H1 (cell line): ENCODE results near the gene NR3C1. TPM values are rescaled to one million over a fixed set of nuclear protein-coding genes. Genes with fewer than 3 reads are reported as not detected.

ENCODE experiments used
- CTCF ChIA-PET: fragments of 300-600 bp; sonication (Branson Sonifier 250); formaldehyde crosslinking; loops from one replicate; lab custom pipeline; 2021; ENCODE audit not compliant: partially characterized antibody; lab: Charles Lee
- POLR2A ChIA-PET: fragments of 300-600 bp; sonication (Branson Sonifier 250); formaldehyde crosslinking; loops from one replicate; lab custom pipeline; 2021; ENCODE audit warnings: inconsistent platforms; ENCODE audit not compliant: partially characterized antibody; lab: Charles Lee
- DNase-seq, 2 experiments: peaks; one replicate each; pipeline versions ENCODE4 v3.0.0 to v3.0.0-alpha.2; 2010 to 2022; ENCODE audit warnings: low spot score in 2 of 2, low read depth in 1 of 2, mixed read lengths in 1 of 2
- FAIRE-seq: peaks from 2 replicates; lab custom pipeline; 2011; peaks lifted over from hg19 to GRCh38; lab: Jason Lieb, UNC
- H2AFZ ChIP-seq: 2 replicates; pipeline ENCODE4 v1.8.1; 2012; ENCODE audit warnings: low read length, inconsistent platforms
- H2AK5ac ChIP-seq: 2 replicates; pipeline ENCODE4 v1.6.1; 2013; ENCODE audit warnings: low read depth, low read length
- H2BK120ac ChIP-seq: replicated peaks from 2 replicates; pipeline ENCODE3; 2013; ENCODE audit warnings: low read depth, low read length, inconsistent platforms
- H2BK12ac ChIP-seq: 2 replicates; pipeline ENCODE4 v1.6.1; 2013; ENCODE audit warnings: low read depth, low read length
- H2BK15ac ChIP-seq: 2 replicates; pipeline ENCODE4 v1.6.1; 2013; ENCODE audit warnings: low read length
- H2BK20ac ChIP-seq: 2 replicates; pipeline ENCODE4 v1.6.1; 2013; ENCODE audit warnings: low read length
- H2BK5ac ChIP-seq: 2 replicates; pipeline ENCODE4 v1.6.1; 2013; ENCODE audit warnings: low read depth, low read length
- H3K14ac ChIP-seq: 2 replicates; pipeline ENCODE4 v1.6.1; 2013; ENCODE audit warnings: inconsistent platforms; ENCODE audit not compliant: insufficient read length
- H3K18ac ChIP-seq: 2 replicates; pipeline ENCODE4 v1.6.1; 2013; ENCODE audit warnings: low read length; ENCODE audit errors: extremely low read depth
- H3K23ac ChIP-seq: 2 replicates; pipeline ENCODE4 v1.6.1; 2013; ENCODE audit warnings: inconsistent platforms; ENCODE audit not compliant: insufficient read length
- H3K23me2 ChIP-seq: 2 replicates; pipeline ENCODE4 v1.6.1; 2013; ENCODE audit warnings: low read depth, low read length
- H3K27ac ChIP-seq: 2 replicates; pipeline ENCODE4 v1.6.1; 2011; ENCODE audit warnings: low read depth, low read length, inconsistent platforms
- H3K27me3 ChIP-seq, 4 experiments: replicated peaks in 1 of 4; 1 replicate in 1 of 4; 2 replicates in 3 of 4; pipeline versions ENCODE4 v1.6.1 to v1.8.1; 2011 to 2013; ENCODE audit warnings: low read length in 3 of 4, mild to moderate bottlenecking in 3 of 4, inconsistent platforms in 2 of 4, mixed read lengths in 2 of 4, moderate library complexity in 1 of 4; ENCODE audit not compliant: control insufficient read depth in 3 of 4, insufficient read depth in 3 of 4; ENCODE audit errors: extremely low read depth in 1 of 4
- H3K36me3 ChIP-seq, 4 experiments: 2 replicates each; pipeline versions ENCODE4 v1.6.1 to v1.8.1; 2011 to 2013; ENCODE audit warnings: mild to moderate bottlenecking in 4 of 4, low read length in 3 of 4, moderate library complexity in 2 of 4, control low read depth in 1 of 4, inconsistent platforms in 1 of 4; ENCODE audit not compliant: insufficient read depth in 4 of 4, control insufficient read depth in 2 of 4
- H3K4ac ChIP-seq: replicated peaks from 2 replicates; pipeline ENCODE3; 2013; ENCODE audit warnings: low read length, low read depth, mixed read lengths, inconsistent platforms; ENCODE audit not compliant: insufficient read length
- H3K4me1 ChIP-seq, 4 experiments: replicated peaks in 1 of 4; 1 replicate in 1 of 4; 2 replicates in 3 of 4; pipeline versions ENCODE4 v1.6.1 to v1.8.1; 2011 to 2013; ENCODE audit warnings: low read length in 3 of 4, inconsistent platforms in 2 of 4, mixed read lengths in 1 of 4; ENCODE audit not compliant: insufficient read depth in 4 of 4, control insufficient read depth in 3 of 4
- H3K4me2 ChIP-seq, 2 experiments: 2 replicates each; pipeline versions ENCODE4 v1.6.1 to v1.8.1; 2011 to 2013; ENCODE audit warnings: low read depth in 2 of 2, low read length in 2 of 2, control low read depth in 1 of 2, inconsistent platforms in 1 of 2, mild to moderate bottlenecking in 1 of 2; ENCODE audit not compliant: insufficient read depth in 1 of 2
- H3K4me3 ChIP-seq, 4 experiments: fragments of 200-600, 300-600 bp in 1 of 4; sonication (generic), shearing (Covaris generic), sonication (Bioruptor Twin) in 1 of 4; 2 replicates each; pipeline versions ENCODE4 v1.5.1 to v1.8.1; 2011 to 2016; ENCODE audit warnings: low read length in 4 of 4, low read depth in 3 of 4, control low read depth in 2 of 4, inconsistent platforms in 2 of 4, mild to moderate bottlenecking in 2 of 4, mixed read lengths in 1 of 4, moderate library complexity in 1 of 4; ENCODE audit not compliant: insufficient read depth in 2 of 4; ENCODE audit errors: extremely low read depth in 1 of 4
- H3K56ac ChIP-seq: replicated peaks from 2 replicates; pipeline ENCODE3; 2013; ENCODE audit warnings: low read depth, mild to moderate bottlenecking, mixed read lengths, low read length, inconsistent platforms; ENCODE audit not compliant: insufficient read length
- H3K79me1 ChIP-seq: 2 replicates; pipeline ENCODE4 v1.6.1; 2013; ENCODE audit warnings: low read depth, low read length, control low read depth
- H3K79me2 ChIP-seq, 2 experiments: 2 replicates each; pipeline versions ENCODE4 v1.6.1 to v1.8.1; 2012 to 2013; ENCODE audit warnings: low read length in 2 of 2, mild to moderate bottlenecking in 2 of 2, inconsistent platforms in 1 of 2; ENCODE audit not compliant: insufficient read depth in 2 of 2, control insufficient read depth in 1 of 2
- H3K9ac ChIP-seq, 4 experiments: replicated peaks in 1 of 4; 1 replicate in 1 of 4; 2 replicates in 3 of 4; pipeline versions ENCODE4 v1.6.1 to v1.8.1; 2011 to 2013; ENCODE audit warnings: low read depth in 3 of 4, low read length in 3 of 4, control low read depth in 2 of 4, mild to moderate bottlenecking in 2 of 4, moderate library complexity in 2 of 4, inconsistent platforms in 1 of 4; ENCODE audit errors: extremely low read depth in 1 of 4
- H3K9me3 ChIP-seq, 2 experiments: 2 replicates each; pipeline versions ENCODE4 v1.6.1 to v1.8.1; 2012 to 2013; ENCODE audit warnings: mild to moderate bottlenecking in 2 of 2, moderate library complexity in 2 of 2, control low read depth in 1 of 2, inconsistent platforms in 1 of 2, low read depth in 1 of 2, low read length in 1 of 2, mixed read lengths in 1 of 2; ENCODE audit not compliant: insufficient read depth in 2 of 2
- H4K20me1 ChIP-seq, 2 experiments: replicated peaks in 1 of 2; 2 replicates each; pipeline versions ENCODE3 to v1.8.1; 2011 to 2013; ENCODE audit warnings: inconsistent platforms in 2 of 2, low read length in 2 of 2, mild to moderate bottlenecking in 1 of 2; ENCODE audit not compliant: insufficient read depth in 2 of 2, control insufficient read depth in 1 of 2
- H4K5ac ChIP-seq: 2 replicates; pipeline ENCODE4 v1.6.1; 2013; ENCODE audit warnings: low read length, low read depth, mixed read lengths, inconsistent platforms; ENCODE audit not compliant: insufficient read length
- H4K8ac ChIP-seq: 2 replicates; pipeline ENCODE4 v1.8.0; 2013; ENCODE audit warnings: mild to moderate bottlenecking, moderate library complexity, low read length, inconsistent platforms; ENCODE audit not compliant: insufficient read depth; ENCODE audit errors: extremely low read depth
- H4K91ac ChIP-seq: replicated peaks from 2 replicates; pipeline ENCODE3; 2013; ENCODE audit warnings: low read length, mixed read lengths, inconsistent platforms; ENCODE audit not compliant: insufficient read length
- ATF3 ChIP-seq: IDR thresholded peaks from 2 replicates; pipeline ENCODE4 v1.6.1; 2011; ENCODE audit warnings: low read depth, mild to moderate bottlenecking, low read length; ENCODE audit not compliant: insufficient read depth
- CHD1 ChIP-seq: IDR thresholded peaks from 2 replicates; pipeline ENCODE4 v1.6.1; 2012; ENCODE audit warnings: low read depth, low read length, improper control_type of control experiment
- CHD2 ChIP-seq: IDR thresholded peaks from 2 replicates; pipeline ENCODE4 v1.6.1; 2012; ENCODE audit warnings: low read length, improper control_type of control experiment
- EGR1 ChIP-seq: IDR thresholded peaks from 2 replicates; pipeline ENCODE4 v1.6.1; 2011; ENCODE audit warnings: low read depth, low read length, borderline replicate concordance
- HDAC6 ChIP-seq: IDR thresholded peaks from one replicate; pipeline ENCODE4 v1.7.1; 2012; ENCODE audit warnings: low read depth, mild to moderate bottlenecking, inconsistent platforms, low read length, moderate library complexity
- PHF8 ChIP-seq: fragments of 200-600 bp; sonication (generic); conservative IDR thresholded peaks from 2 replicates; pipeline ENCODE4 v1.7.1; 2012; ENCODE audit warnings: low read depth, mild to moderate bottlenecking, inconsistent platforms, low read length, moderate library complexity
- RAD21 ChIP-seq, 2 experiments: IDR thresholded peaks in 1 of 2; conservative IDR thresholded peaks in 1 of 2; 2 replicates each; pipeline ENCODE4 v1.6.1; 2011; ENCODE audit warnings: low read depth in 2 of 2, low read length in 2 of 2, improper control_type of control experiment in 1 of 2, inconsistent platforms in 1 of 2, mild to moderate bottlenecking in 1 of 2, moderate library complexity in 1 of 2
- SIRT6 ChIP-seq: IDR thresholded peaks from one replicate; pipeline ENCODE4 v1.7.1; 2012; ENCODE audit warnings: low read length, inconsistent platforms
- TBP ChIP-seq: IDR thresholded peaks from 2 replicates; pipeline ENCODE4 v1.6.1; 2011; ENCODE audit warnings: low read depth, low read length, improper control_type of control experiment
- WGBS, 2 experiments: shearing (Covaris generic) in 1 of 2; methylation state at CpG; one replicate each; pipeline versions ENCODE4 v1.1.6 to v1.1.7; 2013 to 2015; ENCODE audit warnings: low lambda C conversion rate in 2 of 2, mixed read lengths in 2 of 2, inconsistent platforms in 1 of 2, low coverage in 1 of 2, missing lambda C conversion rate in 1 of 2; ENCODE audit not compliant: insufficient replicate concordance in 2 of 2, insufficient coverage in 1 of 2, insufficient read length in 1 of 2; ENCODE audit errors: extremely low coverage in 1 of 2, missing lambda C conversion rate in 1 of 2; 5-methylcytosine and 5-hydroxymethylcytosine counted together
- polyA plus RNA-seq, 7 experiments: library from polyadenylated mRNA; depleted of rRNA in 3 of 7; stranded (reverse) in 5 of 7; unstranded in 2 of 7; fragments of >200 nt in 5 of 7; fragments of 200-250 nt in 2 of 7; gene quantifications; 1 replicate in 5 of 7; 2 replicates in 1 of 7; 4 replicates in 1 of 7; pipeline versions ENCODE4 v1.2.1 to v1.2.3, GENCODE V29; 2011 to 2013; ENCODE audit warnings: missing spikeins in 2 of 7, mixed read lengths in 2 of 7
- total RNA-seq: library from RNA; stranded (reverse); fragmentation: NEBNext Ultra II Directional; extraction: Animal tissue kit (Norgen Biotek cat#: 25700); gene quantifications from 2 replicates; pipeline ENCODE4 v1.2.1, GENCODE V29; 2021
- TF ChIP-seq, protein P1 (sequence below), 3 experiments: IDR thresholded peaks; 1 replicate in 2 of 3; 2 replicates in 1 of 3; pipeline versions ENCODE4 v1.5.1 to v1.6.1; 2011; ENCODE audit warnings: low read length in 3 of 3, mild to moderate bottlenecking in 3 of 3, inconsistent platforms in 2 of 3, low read depth in 1 of 3, moderate library complexity in 1 of 3; ENCODE audit not compliant: insufficient read depth in 1 of 3; ENCODE audit errors: control extremely low read depth in 1 of 3
- TF ChIP-seq, protein P2 (sequence below): IDR thresholded peaks from 2 replicates; pipeline ENCODE4 v1.6.1; 2012; ENCODE audit warnings: inconsistent platforms

NR3C1 gene
- total and polyA plus RNA-seq, 2 of the 8 experiments (the other 6 are each of a cell fraction or from before 2014, with no cell fraction given), result 1.7 to 5.4 TPM

GRCh38 chr5:143342607-143343006 is 60.9 kb downstream of the NR3C1 start:
- H3K4me2 ChIP-seq, result no peak overlapping the region
- H3K4ac ChIP-seq, result no peak overlapping the region
- FAIRE-seq (no peak), DNase-seq (no peak)
- no peak overlapping the region for H3K56ac ChIP-seq
- no peaks in the 10 kb centered on the region; a peak in 1 of 4 replicates for H3K9me3 ChIP-seq
- no peaks in the 10 kb centered on the region; a peak in 1 of 8 replicates for H3K36me3 ChIP-seq
- H3K27ac ChIP-seq, result no peak overlapping the region
- ChIA-PET CTCF (interaction anchor here (0.7 to 0.9 kb wide), 3 partner anchors 9 to 133 kb away, joined by 3 read pairs; no protein-coding TSS in a partner anchor), POLR2A (no interaction called here)
- no peak overlapping the region for H3K23ac ChIP-seq
- H3K9ac ChIP-seq, result no peak overlapping the region
- H4K20me1 ChIP-seq, result no peaks in the 10 kb centered on the region
- no peak overlapping the region for H2AK5ac ChIP-seq
- no peak overlapping the region for H3K18ac ChIP-seq
- H3K4me3 ChIP-seq, result no peak overlapping the region
- no peaks in the 10 kb centered on the region for H3K79me2 ChIP-seq
- no peak overlapping the region for H2BK20ac ChIP-seq
- no peak overlapping the region for H2BK12ac ChIP-seq
- no peak overlapping the region for H3K14ac ChIP-seq
- no peak overlapping the region for H2AFZ ChIP-seq
- H4K5ac ChIP-seq, result no peak overlapping the region
- H4K8ac ChIP-seq, result no peak overlapping the region
- no peaks in the 10 kb centered on the region for H3K79me1 ChIP-seq
- H3K4me1 ChIP-seq, result no peaks in the 10 kb centered on the region
- no peak overlapping the region for H4K91ac ChIP-seq
- no peak overlapping the region for H2BK5ac ChIP-seq
- no peak overlapping the region for H2BK120ac ChIP-seq
- 89% methylated on average over 5 of the region's 5 CpGs; no CpG with 5 or more reads in 1 of the 2 experiments for WGBS, 2 experiments
- no peaks in the 10 kb centered on the region for H3K23me2 ChIP-seq
- H2BK15ac ChIP-seq, result no peak overlapping the region
- no peaks in the 10 kb centered on the region for H3K27me3 ChIP-seq
- TF ChIP-seq ATF3 (no peak), TBP (no peak), HDAC6 (no peak), CHD2 (no peak), SIRT6 (no peak), RAD21 (IDR thresholded peaks at IDR 0.05 in 1 of 2, conservative IDR thresholded peaks at IDR 0.05 in 1 of 2; ENCODE audit: low read depth in 2 of 2, low read length in 2 of 2) (no peak), PHF8 (no peak), EGR1 (no peak), CHD1 (no peak)
- TF ChIP-seq, protein P1, sequence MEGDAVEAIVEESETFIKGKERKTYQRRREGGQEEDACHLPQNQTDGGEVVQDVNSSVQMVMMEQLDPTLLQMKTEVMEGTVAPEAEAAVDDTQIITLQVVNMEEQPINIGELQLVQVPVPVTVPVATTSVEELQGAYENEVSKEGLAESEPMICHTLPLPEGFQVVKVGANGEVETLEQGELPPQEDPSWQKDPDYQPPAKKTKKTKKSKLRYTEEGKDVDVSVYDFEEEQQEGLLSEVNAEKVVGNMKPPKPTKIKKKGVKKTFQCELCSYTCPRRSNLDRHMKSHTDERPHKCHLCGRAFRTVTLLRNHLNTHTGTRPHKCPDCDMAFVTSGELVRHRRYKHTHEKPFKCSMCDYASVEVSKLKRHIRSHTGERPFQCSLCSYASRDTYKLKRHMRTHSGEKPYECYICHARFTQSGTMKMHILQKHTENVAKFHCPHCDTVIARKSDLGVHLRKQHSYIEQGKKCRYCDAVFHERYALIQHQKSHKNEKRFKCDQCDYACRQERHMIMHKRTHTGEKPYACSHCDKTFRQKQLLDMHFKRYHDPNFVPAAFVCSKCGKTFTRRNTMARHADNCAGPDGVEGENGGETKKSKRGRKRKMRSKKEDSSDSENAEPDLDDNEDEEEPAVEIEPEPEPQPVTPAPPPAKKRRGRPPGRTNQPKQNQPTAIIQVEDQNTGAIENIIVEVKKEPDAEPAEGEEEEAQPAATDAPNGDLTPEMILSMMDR (IDR thresholded peaks at IDR 0.05; ENCODE audit: control extremely low read depth in 1 of 3, insufficient read depth in 1 of 3, low read depth in 1 of 3, low read length in 3 of 3), result no peak
- TF ChIP-seq, protein P2, sequence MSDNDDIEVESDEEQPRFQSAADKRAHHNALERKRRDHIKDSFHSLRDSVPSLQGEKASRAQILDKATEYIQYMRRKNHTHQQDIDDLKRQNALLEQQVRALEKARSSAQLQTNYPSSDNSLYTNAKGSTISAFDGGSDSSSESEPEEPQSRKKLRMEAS, result no peak
